Activated CD8-positive, alpha-beta memory T cell treated with anti-CD3 and anti-CD28 coated beads, Interleukin-2, amount 50 U/mL, for 4 hours (primary cell): ENCODE data around the gene SEC11A.
"Not testable (repeated sequence)": the region's sequence is repeated elsewhere in the genome, so short reads cannot be mapped to it uniquely, and the experiment has no call there.

Source experiments
- DNase-seq: peaks from one replicate; pipeline ENCODE4 v3.0.0-alpha.2; 2020

SEC11A gene

GRCh38 chr15:84736375-84736774, 20.4 kb upstream of the SEC11A start:
- peak; percentile 48 for DNase-seq

- not testable (repeated sequence) for DNase-seq
Observed at GRCh38 chr15:84735480-84736061, 19.6 kb upstream of the SEC11A start.

- DNase-seq: peak; percentile 67
Observed at GRCh38 chr15:84734794-84735479, 19.0 kb upstream of the SEC11A start.

GRCh38 chr15:84731774-84732173, 15.8 kb upstream of the SEC11A start:
- DNase-seq: no peak

GRCh38 chr15:84727429-84727828, 11.5 kb upstream of the SEC11A start:
- DNase-seq: no peak

- no peak for DNase-seq
Observed at GRCh38 chr15:84725001-84725491, 9.1 kb upstream of the SEC11A start.

GRCh38 chr15:84722628-84723027, 6.7 kb upstream of the SEC11A start:
- DNase-seq: no peak

GRCh38 chr15:84721371-84721770, 5.4 kb upstream of the SEC11A start:
- no peak for DNase-seq

- DNase-seq: peak; percentile 27
Observed at GRCh38 chr15:84715441-84716035, 401 bp downstream of the SEC11A start.

GRCh38 chr15:84714821-84715220, 1.1 kb downstream of the SEC11A start:
- DNase-seq: no peak

GRCh38 chr15:84714372-84714771, 1.6 kb downstream of the SEC11A start:
- DNase-seq: no peak

GRCh38 chr15:84703808-84704207, 12.1 kb downstream of the SEC11A start:
- DNase-seq: no peak

GRCh38 chr15:84702961-84703482, 12.9 kb downstream of the SEC11A start:
- DNase-seq: no peak

GRCh38 chr15:84699538-84700191, 16.3 kb downstream of the SEC11A start:
- no peak for DNase-seq

GRCh38 chr15:84697236-84697990, 18.5 kb downstream of the SEC11A start:
- no peak for DNase-seq

- no peak for DNase-seq
Observed at GRCh38 chr15:84696757-84697156, 19.2 kb downstream of the SEC11A start.

- no peak for DNase-seq
Observed at GRCh38 chr15:84690342-84690741, 25.6 kb downstream of the SEC11A start.

- no peak for DNase-seq
Observed at GRCh38 chr15:84689858-84690257, 26.1 kb downstream of the SEC11A start.

- DNase-seq: not testable (repeated sequence)
Observed at GRCh38 chr15:84686446-84686845, 29.5 kb downstream of the SEC11A start.

GRCh38 chr15:84685304-84685703, 30.6 kb downstream of the SEC11A start:
- no peak for DNase-seq

- no peak for DNase-seq
Observed at GRCh38 chr15:84684092-84684491, 31.8 kb downstream of the SEC11A start.

GRCh38 chr15:84681831-84682230, 34.1 kb downstream of the SEC11A start:
- no peak for DNase-seq

- DNase-seq: no peak
Observed at GRCh38 chr15:84671211-84671610, 44.7 kb downstream of the SEC11A start.
